Stomach (tissue), 9 donors: ENCODE data around the gene PPP2R3A. TPM values are rescaled to one million over a fixed set of nuclear protein-coding genes. Genes with fewer than 3 reads are reported as not detected.
"Not testable (repeated sequence)": the region's sequence is repeated elsewhere in the genome, so short reads cannot be mapped to it uniquely, and the experiment has no call there.

Source experiments
- DNase-seq, 2 donors: peaks; one replicate each; pipeline versions ENCODE4 v3.0.0 to v3.0.0-alpha.2; 2013 to 2019
- H3K27ac ChIP-seq, 5 donors: fragments of 200-600 bp in 4 of 5; sonication (generic) in 4 of 5; one replicate each; pipeline ENCODE4 v1.5.1; 2013 to 2019; ENCODE audit warnings: mild to moderate bottlenecking in 1 of 5, moderate library complexity in 1 of 5
- H3K27me3 ChIP-seq, 3 donors: fragments of 200-600 bp; sonication (generic); one replicate each; pipeline ENCODE4 v1.5.1; 2017 to 2019; ENCODE audit warnings: mixed run types in 1 of 3
- H3K36me3 ChIP-seq, 4 donors: fragments of 200-600 bp; sonication (generic); 1 replicate in 3 of 4; 2 replicates in 1 of 4; pipeline ENCODE4 v1.5.1; 2016 to 2019
- H3K4me1 ChIP-seq, 4 donors: fragments of 200-600 bp; sonication (generic); one replicate each; pipeline ENCODE4 v1.5.1; 2016 to 2019
- H3K4me3 ChIP-seq, 4 donors: fragments of 200-600 bp; sonication (generic) in 3 of 4; one replicate each; pipeline ENCODE4 v1.5.1; 2016 to 2019; ENCODE audit warnings: mild to moderate bottlenecking in 1 of 4
- H3K9me3 ChIP-seq, 4 donors: fragments of 200-600 bp; sonication (generic); one replicate each; pipeline ENCODE4 v1.5.1; 2016 to 2019
- CTCF ChIP-seq, 7 experiments: fragments of 450-650 bp in 4 of 7; fragments of 200-600 bp in 3 of 7; sonication (generic) in 3 of 7; IDR thresholded peaks; one replicate each; pipeline ENCODE4 v1.5.1; 2016 to 2019; ENCODE audit warnings: antibody characterized with exemption in 7 of 7, control low read depth in 2 of 7, mild to moderate bottlenecking in 1 of 7
- EP300 ChIP-seq: sonication (generic); formaldehyde crosslinking; IDR thresholded peaks from one replicate; pipeline ENCODE4 v1.6.1; 2017; ENCODE audit warnings: antibody characterized with exemption
- POLR2A ChIP-seq, 4 donors: fragments of 450-650 bp; IDR thresholded peaks; one replicate each; pipeline ENCODE4 v1.6.1; 2016; ENCODE audit warnings: antibody characterized with exemption in 4 of 4, control low read depth in 2 of 4, mild to moderate bottlenecking in 1 of 4, moderate library complexity in 1 of 4
- POLR2AphosphoS5 ChIP-seq, 3 donors: sonication (generic); formaldehyde crosslinking; IDR thresholded peaks; one replicate each; pipeline ENCODE4 v1.6.1; 2016; ENCODE audit warnings: antibody characterized with exemption in 3 of 3
- WGBS, 5 donors: extraction: QIAGEN DNeasy Blood & Tissue Kit in 3 of 5; methylation state at CpG; one replicate each; pipeline versions ENCODE4 v1.1.5 to v1.1.7; 2013 to 2018; 5-methylcytosine and 5-hydroxymethylcytosine counted together
- intact Hi-C: fragments of 100-400 bp; cut with DNase I; formaldehyde crosslinking; loops from one replicate; pipeline ENCODE4 v1.15.1; 2023; ENCODE audit warnings: low total_unique reads
- polyA plus RNA-seq, 3 donors: library from polyadenylated mRNA; stranded (reverse); fragments of 200-250 nt; gene quantifications; one replicate each; pipeline ENCODE4 v1.2.3, GENCODE V29; 2013
- total RNA-seq, 5 donors: library from RNA; depleted of rRNA; stranded (reverse); fragments of >200 nt; gene quantifications; one replicate each; pipeline versions ENCODE4 v1.1.0 to v1.2.3, GENCODE V29; 2014 to 2016
- donor health status: healthy with polysubstance abuse.
- donor health status: Bipolar disorder and iron deficiency.
- donor health status: healthy.

PPP2R3A gene
- total and polyA plus RNA-seq, 8 donors, result 2.8 to 51.8 (median 19.2) TPM

- no peak for DNase-seq
- no peaks in the 10 kb centered on the region for H3K27me3 ChIP-seq
- peak overlapping the region in 3 of 5 donors; percentile 15 to 45 (median 41) for H3K27ac ChIP-seq
- TF ChIP-seq EP300 (no peak), CTCF (IDR thresholded peaks at IDR 0.05) (no peak), POLR2A (IDR thresholded peaks at IDR 0.05) (no peak), POLR2AphosphoS5 (IDR thresholded peaks at IDR 0.05) (no peak)
- H3K4me3 ChIP-seq, result no peak overlapping the region
- peaks cover 0 to 20% (median 8%) of the 10 kb centered on the region in 4 donors for H3K36me3 ChIP-seq
- intact Hi-C loops, result no loop called here
- H3K4me1 ChIP-seq, result peaks cover 0 to 26% (median 16%) of the 10 kb centered on the region in 4 donors
- H3K9me3 ChIP-seq, result no peaks in the 10 kb centered on the region
- 85 to 92% (median 90%) methylated on average over 4 of the region's 4 CpGs for WGBS, 5 donors
Measured at GRCh38 chr3:136141891-136142290, 176.4 kb downstream of the PPP2R3A start.

GRCh38 chr3:136142592-136142991, 177.1 kb downstream of the PPP2R3A start:
- Histone ChIP-seq H3K27me3 (no peaks in the 10 kb centered on the region), H3K4me3 (no peak overlapping the region), H3K4me1 (peaks cover 0 to 33% (median 20%) of the 10 kb centered on the region in 4 donors), H3K36me3 (peaks cover 0 to 20% (median 10%) of the 10 kb centered on the region in 4 donors), H3K27ac (peak overlapping the region in 2 of 5 donors; percentile 15 to 41), H3K9me3 (no peaks in the 10 kb centered on the region)
- 33 to 49% (median 40%) methylated on average over 3 of the region's 3 CpGs for WGBS, 5 donors
- DNase-seq, result peak in 1 of 2 donors; percentile 68
- TF ChIP-seq POLR2AphosphoS5 (IDR thresholded peaks at IDR 0.05) (peak in 1 of 3 donors; percentile 48), POLR2A (IDR thresholded peaks at IDR 0.05) (no peak)
- intact Hi-C loops, result no loop called here

- DNase-seq, H3K27me3 ChIP-seq, H3K27ac ChIP-seq, H3K9me3 ChIP-seq, H3K4me3 ChIP-seq, intact Hi-C loops: not testable (repeated sequence)
- Histone ChIP-seq H3K36me3 (peaks cover 0 to 20% (median 10%) of the 10 kb centered on the region in 4 donors), H3K4me1 (peaks cover 0 to 47% (median 27%) of the 10 kb centered on the region in 4 donors)
- WGBS, 5 donors, result 86 to 98% (median 97%) methylated on average over 4 of the region's 4 CpGs
Measured at GRCh38 chr3:136144397-136144796, 178.9 kb downstream of the PPP2R3A start.

GRCh38 chr3:136146981-136147729, 181.6 kb downstream of the PPP2R3A start:
- Histone ChIP-seq H3K27ac (no peak overlapping the region), H3K4me3 (no peak overlapping the region), H3K27me3 (no peaks in the 10 kb centered on the region), H3K9me3 (no peaks in the 10 kb centered on the region), H3K4me1 (peaks cover 0 to 63% (median 36%) of the 10 kb centered on the region in 4 donors), H3K36me3 (peaks cover 7 to 38% (median 29%) of the 10 kb centered on the region in 4 donors)
- intact Hi-C loops, result no loop called here
- 89 to 95% (median 92%) methylated on average over 6 of the region's 6 CpGs for WGBS, 5 donors
- TF ChIP-seq CTCF (IDR thresholded peaks at IDR 0.05), result no peak
- no peak for TF ChIP-seq POLR2AphosphoS5 (IDR thresholded peaks at IDR 0.05)
- no peak for TF ChIP-seq EP300
- no peak for TF ChIP-seq POLR2A (IDR thresholded peaks at IDR 0.05)
- no peak for DNase-seq

GRCh38 chr3:136149667-136150066, 184.1 kb downstream of the PPP2R3A start:
- no peak for DNase-seq
- no peaks in the 10 kb centered on the region for H3K27me3 ChIP-seq
- TF ChIP-seq CTCF (IDR thresholded peaks at IDR 0.05) (no peak), EP300 (no peak), POLR2AphosphoS5 (IDR thresholded peaks at IDR 0.05) (no peak), POLR2A (IDR thresholded peaks at IDR 0.05) (no peak)
- H3K4me3 ChIP-seq, result no peak overlapping the region
- no peak overlapping the region for H3K27ac ChIP-seq
- H3K36me3 ChIP-seq, result peaks cover 7 to 34% (median 33%) of the 10 kb centered on the region in 4 donors
- H3K9me3 ChIP-seq, result no peaks in the 10 kb centered on the region
- intact Hi-C loops, result no loop called here
- peaks cover 3 to 67% (median 37%) of the 10 kb centered on the region in 4 donors for H3K4me1 ChIP-seq
- 54 to 73% (median 62%) methylated on average over 3 of the region's 3 CpGs for WGBS, 5 donors
